Peyer's patch (tissue), 4 donors: Measurements from ENCODE around the gene SYNE2. TPM values are rescaled to one million over a fixed set of nuclear protein-coding genes. Genes with fewer than 3 reads are reported as not detected.

Experiments
- DNase-seq, 3 donors: peaks; one replicate each; pipeline ENCODE4 v3.0.0-alpha.2; 2017 to 2019
- H3K27ac ChIP-seq, 4 donors: fragments of 200-600 bp; sonication (generic); one replicate each; pipeline ENCODE4 v1.5.1; 2016 to 2019
- H3K27me3 ChIP-seq, 2 donors: fragments of 200-600 bp; sonication (generic); one replicate each; pipeline ENCODE4 v1.5.1; 2019
- H3K36me3 ChIP-seq, 3 donors: fragments of 200-600 bp; sonication (generic); one replicate each; pipeline ENCODE4 v1.5.1; 2016 to 2019
- H3K4me1 ChIP-seq, 4 donors: fragments of 200-600 bp; sonication (generic); one replicate each; pipeline ENCODE4 v1.5.1; 2016 to 2019
- H3K4me3 ChIP-seq, 4 donors: fragments of 200-600 bp; sonication (generic); 1 replicate in 3 of 4; 2 replicates in 1 of 4; pipeline ENCODE4 v1.5.1; 2016 to 2019; ENCODE audit warnings: mild to moderate bottlenecking in 1 of 4
- H3K9me3 ChIP-seq, 4 donors: fragments of 200-600 bp; sonication (generic); one replicate each; pipeline ENCODE4 v1.5.1; 2016 to 2019; ENCODE audit warnings: mild to moderate bottlenecking in 1 of 4
- CTCF ChIP-seq, 6 experiments: fragments of 450-650 bp in 4 of 6; fragments of 200-600 bp in 2 of 6; sonication (generic) in 1 of 6; IDR thresholded peaks; one replicate each; pipeline ENCODE4 v1.5.1; 2017 to 2019; ENCODE audit warnings: antibody characterized with exemption in 6 of 6, mild to moderate bottlenecking in 3 of 6, moderate library complexity in 1 of 6
- POLR2A ChIP-seq, 2 donors: fragments of 450-650 bp; IDR thresholded peaks; one replicate each; pipeline ENCODE4 v1.5.1; 2017; ENCODE audit warnings: antibody characterized with exemption in 2 of 2, mild to moderate bottlenecking in 2 of 2, moderate library complexity in 2 of 2
- total RNA-seq, 4 donors: library from RNA; depleted of rRNA; stranded (reverse); fragments of >200 nt; gene quantifications; one replicate each; pipeline ENCODE4 v1.1.0, GENCODE V29; 2016

SYNE2 gene
- total RNA-seq, 4 donors from 2014 or later: 106 to 243 (median 153) TPM

DNA sequence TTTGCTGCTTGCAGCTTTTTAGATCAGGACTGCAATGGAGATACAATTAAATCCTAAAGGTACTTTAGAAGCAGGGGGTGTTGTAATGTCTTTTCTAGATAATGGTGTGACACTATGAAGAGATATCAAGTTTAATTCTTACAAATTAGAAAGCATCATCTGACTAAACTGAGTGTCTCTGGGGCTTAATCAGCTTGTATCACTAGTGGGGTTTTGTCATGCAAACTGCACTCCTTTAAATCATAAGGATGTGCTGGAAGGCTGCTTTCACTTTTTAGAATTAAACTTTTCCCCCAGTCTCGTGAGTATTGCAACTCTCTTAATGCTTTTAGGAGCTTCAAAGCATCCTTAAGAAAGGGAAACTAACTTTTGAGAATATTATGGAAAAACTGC lies 222.8 kb downstream of the SYNE2 start:
- no peaks in the 10 kb centered on the region for H3K9me3 ChIP-seq
- peaks cover 0 to 50% (median 0%) of the 10 kb centered on the region in 3 donors for H3K36me3 ChIP-seq

GRCh38 chr14:64080452-64080851 lies 227.6 kb downstream of the SYNE2 start:
- Histone ChIP-seq H3K27me3 (no peaks in the 10 kb centered on the region), H3K4me3 (no peak overlapping the region), H3K36me3 (peaks cover 0 to 26% (median 0%) of the 10 kb centered on the region in 3 donors), H3K4me1 (no peaks in the 10 kb centered on the region), H3K27ac (no peak overlapping the region), H3K9me3 (no peaks in the 10 kb centered on the region)
- no peak for DNase-seq
- TF ChIP-seq CTCF (IDR thresholded peaks at IDR 0.05) (no peak), POLR2A (IDR thresholded peaks at IDR 0.05) (no peak)

More for the DNA sequence above, 222.8 kb downstream of the SYNE2 start:
- Histone ChIP-seq H3K4me3 (no peak overlapping the region), H3K27ac (no peak overlapping the region), H3K4me1 (no peaks in the 10 kb centered on the region), H3K27me3 (no peaks in the 10 kb centered on the region)
- no peak for DNase-seq
- TF ChIP-seq POLR2A (IDR thresholded peaks at IDR 0.05) (no peak), CTCF (IDR thresholded peaks at IDR 0.05) (no peak)

DNA sequence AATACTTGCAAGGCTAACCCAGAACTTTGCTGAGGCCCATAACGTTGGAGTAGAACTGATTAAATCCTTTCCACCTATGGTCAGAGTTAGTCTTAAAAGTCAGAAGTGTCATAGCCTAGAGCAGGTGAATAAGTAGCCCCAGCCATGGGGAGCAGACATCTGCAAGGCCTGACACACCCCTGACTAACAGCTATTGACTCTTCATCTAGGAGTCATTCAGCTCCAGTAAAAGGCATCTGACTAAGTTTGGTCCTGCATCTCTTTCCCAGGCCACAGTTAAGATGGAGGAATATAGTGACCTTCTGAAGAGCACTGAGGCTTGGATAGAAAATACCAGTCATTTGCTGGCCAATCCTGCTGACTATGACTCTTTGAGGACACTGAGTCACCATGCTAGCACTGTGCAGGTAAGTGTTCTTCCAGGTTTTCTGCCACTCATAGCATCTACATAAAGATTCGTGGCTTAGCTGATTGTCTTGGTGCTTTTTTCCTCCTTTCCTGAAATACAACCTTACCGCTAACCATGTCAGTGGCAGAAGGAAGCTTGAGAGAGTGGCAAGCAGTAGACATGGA lies 228.5 kb downstream of the SYNE2 start:
- TF ChIP-seq POLR2A (IDR thresholded peaks at IDR 0.05) (no peak), CTCF (IDR thresholded peaks at IDR 0.05) (no peak)
- no peak overlapping the region for H3K27ac ChIP-seq
- H3K36me3 ChIP-seq: peaks cover 0 to 26% (median 0%) of the 10 kb centered on the region in 3 donors
- H3K27me3 ChIP-seq: no peaks in the 10 kb centered on the region
- no peak for DNase-seq
- H3K9me3 ChIP-seq: no peaks in the 10 kb centered on the region
- H3K4me1 ChIP-seq: no peaks in the 10 kb centered on the region
- no peak overlapping the region for H3K4me3 ChIP-seq

DNA sequence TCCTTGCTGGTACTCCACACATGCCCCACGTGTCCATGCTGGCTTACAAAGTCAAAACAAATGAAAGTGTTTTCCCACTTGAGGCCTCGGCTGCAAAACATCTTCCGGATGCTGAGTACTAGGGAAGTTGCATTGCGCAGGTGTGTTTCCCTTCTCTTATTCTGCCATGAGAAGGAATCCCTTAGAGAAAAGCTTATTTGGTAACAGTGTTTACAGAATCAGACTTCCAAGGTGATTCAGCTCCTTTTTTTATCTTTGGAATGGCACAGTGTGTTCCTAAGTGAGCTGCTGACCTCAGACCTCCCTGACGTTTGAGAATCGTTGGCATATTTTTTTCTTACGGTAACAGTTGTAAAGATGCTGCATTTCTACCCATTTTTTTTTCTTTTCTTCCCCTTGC lies 230.0 kb downstream of the SYNE2 start:
- Histone ChIP-seq H3K9me3 (no peaks in the 10 kb centered on the region), H3K4me1 (no peaks in the 10 kb centered on the region), H3K27ac (no peak overlapping the region), H3K27me3 (no peaks in the 10 kb centered on the region), H3K36me3 (peaks cover 0 to 26% (median 0%) of the 10 kb centered on the region in 3 donors), H3K4me3 (no peak overlapping the region)
- no peak for DNase-seq
- TF ChIP-seq CTCF (IDR thresholded peaks at IDR 0.05) (no peak), POLR2A (IDR thresholded peaks at IDR 0.05) (no peak)

- Histone ChIP-seq H3K36me3 (no peaks in the 10 kb centered on the region), H3K9me3 (no peaks in the 10 kb centered on the region), H3K4me3 (no peak overlapping the region), H3K4me1 (no peaks in the 10 kb centered on the region), H3K27me3 (no peaks in the 10 kb centered on the region), H3K27ac (no peak overlapping the region)
- TF ChIP-seq POLR2A (IDR thresholded peaks at IDR 0.05) (no peak), CTCF (IDR thresholded peaks at IDR 0.05) (no peak)
- no peak for DNase-seq
Measured at GRCh38 chr14:64088647-64088964, 235.8 kb downstream of the SYNE2 start.

DNA sequence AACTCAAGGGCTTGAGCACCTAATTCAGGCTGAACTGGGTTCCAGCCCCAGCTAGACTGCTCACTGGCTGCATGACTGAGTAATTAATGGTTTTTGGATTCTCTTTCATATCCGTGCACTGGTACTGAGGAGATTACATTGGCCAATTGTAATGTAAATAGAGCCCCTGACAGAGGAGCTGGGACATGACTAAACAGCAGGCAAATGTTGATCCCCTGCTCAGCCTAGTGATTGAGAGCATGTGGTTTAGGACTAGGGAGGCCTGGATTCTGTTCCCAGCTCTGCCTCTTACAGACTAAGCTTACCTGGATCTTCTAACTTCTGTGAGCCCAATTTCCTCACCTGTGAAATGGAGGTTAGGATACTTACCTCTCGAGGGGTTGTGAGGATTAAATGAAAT lies 237.1 kb downstream of the SYNE2 start:
- no peak overlapping the region for H3K4me3 ChIP-seq
- H3K27ac ChIP-seq: no peak overlapping the region
- TF ChIP-seq POLR2A (IDR thresholded peaks at IDR 0.05) (no peak), CTCF (IDR thresholded peaks at IDR 0.05) (no peak)
- no peak for DNase-seq
- no peaks in the 10 kb centered on the region for H3K4me1 ChIP-seq
- no peaks in the 10 kb centered on the region for H3K9me3 ChIP-seq
- H3K36me3 ChIP-seq: no peaks in the 10 kb centered on the region
- H3K27me3 ChIP-seq: no peaks in the 10 kb centered on the region
